ENCODE measurements around the gene MMP24OS.

DNA sequence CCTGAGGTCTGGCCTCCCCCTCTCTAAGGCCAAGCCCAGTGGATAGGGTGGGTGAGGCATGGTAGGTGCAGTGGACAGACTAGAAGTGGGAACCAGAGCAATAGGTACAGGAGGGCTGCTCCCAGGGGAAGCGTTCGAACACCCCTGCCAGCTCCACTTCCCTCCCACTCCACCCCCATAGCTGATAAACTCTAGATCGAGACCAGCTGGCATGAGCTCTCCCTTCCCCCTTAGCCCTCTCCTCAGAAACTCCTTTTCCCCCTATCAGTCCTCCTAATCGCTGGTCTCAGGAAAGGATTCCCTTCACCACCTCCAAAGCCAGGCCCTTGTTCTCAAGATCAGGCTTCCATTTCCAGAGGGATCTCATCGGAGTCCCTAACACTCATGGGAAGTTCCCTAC lies 20.3 kb upstream of the MMP24OS start:
- TF ChIP-seq POLR2A (IDR thresholded peaks at IDR 0.05) = no peak
- TF ChIP-seq, protein P1, sequence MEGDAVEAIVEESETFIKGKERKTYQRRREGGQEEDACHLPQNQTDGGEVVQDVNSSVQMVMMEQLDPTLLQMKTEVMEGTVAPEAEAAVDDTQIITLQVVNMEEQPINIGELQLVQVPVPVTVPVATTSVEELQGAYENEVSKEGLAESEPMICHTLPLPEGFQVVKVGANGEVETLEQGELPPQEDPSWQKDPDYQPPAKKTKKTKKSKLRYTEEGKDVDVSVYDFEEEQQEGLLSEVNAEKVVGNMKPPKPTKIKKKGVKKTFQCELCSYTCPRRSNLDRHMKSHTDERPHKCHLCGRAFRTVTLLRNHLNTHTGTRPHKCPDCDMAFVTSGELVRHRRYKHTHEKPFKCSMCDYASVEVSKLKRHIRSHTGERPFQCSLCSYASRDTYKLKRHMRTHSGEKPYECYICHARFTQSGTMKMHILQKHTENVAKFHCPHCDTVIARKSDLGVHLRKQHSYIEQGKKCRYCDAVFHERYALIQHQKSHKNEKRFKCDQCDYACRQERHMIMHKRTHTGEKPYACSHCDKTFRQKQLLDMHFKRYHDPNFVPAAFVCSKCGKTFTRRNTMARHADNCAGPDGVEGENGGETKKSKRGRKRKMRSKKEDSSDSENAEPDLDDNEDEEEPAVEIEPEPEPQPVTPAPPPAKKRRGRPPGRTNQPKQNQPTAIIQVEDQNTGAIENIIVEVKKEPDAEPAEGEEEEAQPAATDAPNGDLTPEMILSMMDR (IDR thresholded peaks at IDR 0.05) = no peak
- TF ChIP-seq EP300 (IDR thresholded peaks at IDR 0.05) = no peak
- no peak for TF ChIP-seq POLR2AphosphoS5 (IDR thresholded peaks at IDR 0.05)

All from sigmoid colon (tissue), 4 donors.